IPS-NIHi7 (cell line): ENCODE data around the gene DSCAML1.

ENCODE experiments used
- DNase-seq: peaks from one replicate; pipeline ENCODE4 v3.0.0; 2012; ENCODE audit warnings: mixed read lengths; ENCODE audit errors: extremely low spot score

DSCAML1 gene, protein sequence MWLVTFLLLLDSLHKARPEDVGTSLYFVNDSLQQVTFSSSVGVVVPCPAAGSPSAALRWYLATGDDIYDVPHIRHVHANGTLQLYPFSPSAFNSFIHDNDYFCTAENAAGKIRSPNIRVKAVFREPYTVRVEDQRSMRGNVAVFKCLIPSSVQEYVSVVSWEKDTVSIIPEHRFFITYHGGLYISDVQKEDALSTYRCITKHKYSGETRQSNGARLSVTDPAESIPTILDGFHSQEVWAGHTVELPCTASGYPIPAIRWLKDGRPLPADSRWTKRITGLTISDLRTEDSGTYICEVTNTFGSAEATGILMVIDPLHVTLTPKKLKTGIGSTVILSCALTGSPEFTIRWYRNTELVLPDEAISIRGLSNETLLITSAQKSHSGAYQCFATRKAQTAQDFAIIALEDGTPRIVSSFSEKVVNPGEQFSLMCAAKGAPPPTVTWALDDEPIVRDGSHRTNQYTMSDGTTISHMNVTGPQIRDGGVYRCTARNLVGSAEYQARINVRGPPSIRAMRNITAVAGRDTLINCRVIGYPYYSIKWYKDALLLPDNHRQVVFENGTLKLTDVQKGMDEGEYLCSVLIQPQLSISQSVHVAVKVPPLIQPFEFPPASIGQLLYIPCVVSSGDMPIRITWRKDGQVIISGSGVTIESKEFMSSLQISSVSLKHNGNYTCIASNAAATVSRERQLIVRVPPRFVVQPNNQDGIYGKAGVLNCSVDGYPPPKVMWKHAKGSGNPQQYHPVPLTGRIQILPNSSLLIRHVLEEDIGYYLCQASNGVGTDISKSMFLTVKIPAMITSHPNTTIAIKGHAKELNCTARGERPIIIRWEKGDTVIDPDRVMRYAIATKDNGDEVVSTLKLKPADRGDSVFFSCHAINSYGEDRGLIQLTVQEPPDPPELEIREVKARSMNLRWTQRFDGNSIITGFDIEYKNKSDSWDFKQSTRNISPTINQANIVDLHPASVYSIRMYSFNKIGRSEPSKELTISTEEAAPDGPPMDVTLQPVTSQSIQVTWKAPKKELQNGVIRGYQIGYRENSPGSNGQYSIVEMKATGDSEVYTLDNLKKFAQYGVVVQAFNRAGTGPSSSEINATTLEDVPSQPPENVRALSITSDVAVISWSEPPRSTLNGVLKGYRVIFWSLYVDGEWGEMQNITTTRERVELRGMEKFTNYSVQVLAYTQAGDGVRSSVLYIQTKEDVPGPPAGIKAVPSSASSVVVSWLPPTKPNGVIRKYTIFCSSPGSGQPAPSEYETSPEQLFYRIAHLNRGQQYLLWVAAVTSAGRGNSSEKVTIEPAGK (N-terminal part only)

DNA sequence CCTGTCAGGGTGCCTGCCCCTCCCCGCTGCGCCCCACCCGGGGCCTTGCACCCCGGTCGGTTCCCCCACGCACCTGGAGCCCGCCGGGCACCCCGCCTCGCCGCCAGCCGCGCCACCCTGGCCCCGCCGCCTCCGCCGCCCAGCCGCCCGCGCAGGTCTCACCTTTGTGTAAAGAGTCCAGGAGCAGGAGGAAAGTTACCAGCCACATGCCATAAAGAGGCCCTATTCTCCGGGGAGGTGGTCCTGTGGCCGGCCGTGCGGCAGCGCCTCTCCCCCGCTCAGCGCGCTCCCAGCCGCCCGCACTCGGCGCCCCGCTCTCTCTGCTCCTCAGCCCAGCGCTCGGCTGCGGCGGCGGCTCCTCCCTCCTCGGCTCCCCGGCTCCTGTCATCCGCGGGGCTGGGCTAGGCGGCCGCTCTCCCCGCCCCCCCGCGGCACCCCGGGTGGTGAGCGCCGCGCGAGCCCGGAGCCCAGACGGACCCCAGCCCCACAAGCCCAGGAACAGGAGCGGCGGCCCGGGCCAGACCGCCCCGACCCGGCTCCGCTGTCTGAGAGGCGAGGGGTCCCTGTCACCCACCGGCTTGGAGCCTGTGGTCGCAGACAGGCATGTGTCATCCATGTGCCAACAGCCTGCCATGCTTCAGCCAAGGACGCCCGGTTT, at the start of gene DSCAML1:
DSCAML1 (minus strand) TSS at position 345 of the 658 bp plus-strand sequence; CDS start at position 208, 137 bp downstream.
- peak; percentile 71 for DNase-seq

DNA sequence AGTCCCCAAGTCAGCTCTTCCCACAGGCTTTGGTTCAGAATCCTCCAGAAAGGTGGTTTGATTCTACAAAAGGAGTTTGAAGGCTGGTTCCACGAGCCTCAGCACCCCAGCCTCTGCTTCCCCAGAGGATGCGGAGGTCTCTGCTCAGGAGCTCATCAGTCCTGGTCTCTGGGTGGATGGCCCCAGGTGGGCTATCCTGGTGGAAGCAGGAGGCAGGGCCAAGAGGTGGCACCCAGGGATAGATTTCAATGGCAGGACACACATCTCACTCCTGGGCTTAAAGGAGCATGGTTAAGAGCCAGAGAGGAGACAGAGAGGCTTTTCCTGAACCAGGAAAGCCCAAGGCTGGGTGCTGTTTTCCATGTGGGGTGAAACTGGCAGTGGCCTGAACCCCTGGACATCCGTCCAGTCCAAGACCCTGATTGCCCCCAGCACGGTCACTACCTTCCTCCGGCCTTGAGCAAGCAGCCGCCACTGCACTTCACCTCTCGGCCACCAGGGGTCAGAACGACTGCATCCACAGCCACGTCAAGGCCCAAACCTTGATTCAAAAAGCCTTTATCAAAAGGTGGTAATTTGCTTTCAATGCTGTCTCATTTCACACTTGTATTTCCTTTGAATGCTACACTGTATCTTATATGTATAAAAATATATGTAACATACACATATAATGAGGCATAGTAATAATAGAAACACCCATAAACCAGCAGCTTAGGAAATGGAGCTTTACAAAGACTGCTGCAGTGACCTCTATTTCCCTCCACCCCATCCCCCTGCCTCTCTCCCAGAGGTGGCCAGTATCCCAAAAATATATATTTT, 46.9 kb upstream of the DSCAML1 start:
- DNase-seq: peak; percentile 69

DNA sequence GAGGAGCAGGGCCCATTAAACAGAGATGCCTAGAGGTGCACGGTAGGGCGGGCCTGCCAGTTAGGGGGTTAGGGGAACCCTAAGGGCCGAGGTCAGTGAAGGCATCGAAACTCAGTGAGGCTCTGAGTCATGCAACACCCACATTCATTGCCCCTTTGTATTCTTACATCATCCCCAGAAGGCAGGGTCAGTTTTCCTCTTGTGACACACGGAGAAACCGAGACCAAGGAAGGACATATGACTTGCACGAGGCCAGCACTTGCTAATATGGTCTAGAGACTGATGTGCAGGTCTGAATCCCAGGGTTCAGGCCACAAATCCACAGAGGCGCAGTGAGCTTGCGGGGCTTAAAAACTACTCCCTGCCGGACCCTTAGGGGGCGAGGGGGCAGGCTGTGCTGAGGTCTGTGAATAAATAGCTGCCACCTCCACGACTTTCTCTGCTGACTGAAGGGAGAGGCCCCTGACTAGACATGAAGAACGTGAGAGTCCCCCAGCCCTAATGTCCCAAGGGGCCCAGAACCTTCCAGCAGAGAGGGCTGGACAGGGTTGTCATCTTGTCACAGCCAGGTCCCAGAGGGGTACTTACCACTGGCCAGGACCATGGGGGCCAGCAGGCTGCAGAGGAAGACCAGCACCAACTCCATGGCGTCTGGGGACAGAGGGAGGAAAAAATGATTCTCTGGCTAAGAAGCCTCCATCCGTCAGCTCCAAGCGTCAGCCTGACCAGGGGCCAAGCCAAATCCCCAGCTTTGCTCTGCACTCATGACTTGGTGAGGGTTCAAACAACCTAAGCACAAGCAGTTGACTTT, 45.3 kb upstream of the DSCAML1 start:
- no peak for DNase-seq

DNA sequence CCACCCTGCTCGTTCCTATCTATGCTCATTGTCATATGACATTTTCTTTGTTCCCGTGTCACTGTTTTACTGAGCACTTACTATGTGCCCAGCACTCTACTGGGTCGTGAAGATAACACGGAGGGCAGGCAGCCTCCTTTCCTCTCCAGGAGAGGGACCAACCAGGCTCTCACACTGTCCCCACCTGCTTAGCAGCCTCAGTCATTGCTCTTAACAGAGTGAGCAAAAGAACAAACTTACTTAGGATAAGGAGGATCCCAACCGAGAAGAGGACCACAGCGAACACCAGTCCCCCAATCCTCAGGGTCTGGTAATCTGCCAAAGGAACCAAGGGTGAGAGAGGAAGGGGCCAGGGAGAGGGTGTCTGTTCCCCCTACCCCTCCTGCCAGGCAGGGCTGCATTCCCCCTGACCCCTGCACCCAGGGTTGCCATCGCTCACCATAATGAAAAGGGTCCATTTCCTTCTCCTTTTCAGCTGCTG, 44.6 kb upstream of the DSCAML1 start:
- DNase-seq: no peak

DNA sequence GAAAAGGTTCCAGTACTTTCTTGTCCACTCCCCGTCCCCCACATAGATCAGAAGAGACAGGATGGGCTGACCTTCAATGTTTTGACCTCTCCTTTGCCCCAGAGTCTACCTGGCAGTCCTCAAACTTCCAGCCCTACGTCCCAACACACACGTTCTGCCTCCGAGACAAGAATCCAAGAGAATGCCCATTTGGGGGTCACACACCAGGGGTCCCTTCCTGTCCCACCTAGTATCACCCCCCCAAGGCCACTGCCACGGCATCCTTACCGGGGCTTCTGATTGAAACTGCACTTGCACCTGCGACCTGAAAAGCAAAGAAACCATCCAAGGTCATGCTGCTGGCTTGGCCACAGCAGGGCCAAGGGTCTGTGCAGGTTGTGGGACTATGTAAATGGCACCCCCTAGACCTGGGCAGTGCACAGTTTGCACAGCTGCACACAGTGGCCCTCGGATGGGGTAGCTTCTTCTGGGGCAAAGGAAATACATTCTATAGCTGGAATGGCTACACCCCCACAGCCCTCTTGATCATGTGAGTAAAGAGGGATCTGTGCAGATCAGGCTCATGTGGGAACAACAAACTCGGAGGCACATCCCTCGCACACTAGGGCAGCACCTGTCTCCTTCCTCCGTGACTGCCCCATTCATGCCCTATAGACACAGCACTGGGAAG, 44.0 kb upstream of the DSCAML1 start:
- no peak for DNase-seq

DNA sequence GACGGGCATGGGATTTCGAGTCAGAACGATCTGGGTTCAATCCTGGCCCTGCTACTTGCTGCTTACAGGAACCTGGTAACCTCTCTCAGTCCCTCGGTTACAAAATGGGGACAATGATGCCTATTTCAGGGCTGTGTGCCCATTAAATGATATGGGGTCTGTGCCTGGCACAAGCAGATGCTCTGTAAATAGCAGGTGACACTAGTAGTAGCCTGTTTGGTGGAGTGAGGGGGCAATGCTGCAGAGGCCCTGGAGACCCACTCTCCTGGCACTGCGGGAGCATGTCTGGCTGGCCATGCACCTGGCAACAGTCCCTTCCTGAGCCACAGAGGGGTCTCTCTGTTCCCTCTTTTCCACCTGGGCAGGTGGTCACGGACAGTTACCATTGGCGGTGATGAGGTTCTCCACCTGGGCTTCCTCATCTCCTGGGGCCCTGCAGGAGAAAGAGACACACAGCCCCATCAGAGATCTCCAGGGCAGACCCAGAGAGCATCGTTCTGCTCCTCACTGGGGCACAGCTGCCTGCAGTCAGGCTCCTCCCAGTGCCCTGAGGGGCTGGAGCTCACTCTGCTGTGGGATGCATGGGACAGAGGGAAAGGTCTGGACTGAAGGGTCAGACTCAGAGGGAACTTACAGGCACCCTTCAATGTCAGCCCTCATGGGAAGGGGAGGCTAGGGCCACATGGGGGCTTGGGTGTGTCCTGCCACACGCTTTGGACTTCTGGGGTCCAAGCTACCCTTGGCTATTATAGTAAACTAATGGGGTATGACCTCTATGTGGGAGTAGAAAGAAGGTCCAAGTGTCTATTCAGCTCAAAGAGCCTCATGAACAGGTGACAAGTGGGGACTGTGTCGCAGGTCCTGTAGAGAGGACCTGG, 43.2 kb upstream of the DSCAML1 start:
- no peak for DNase-seq

DNA sequence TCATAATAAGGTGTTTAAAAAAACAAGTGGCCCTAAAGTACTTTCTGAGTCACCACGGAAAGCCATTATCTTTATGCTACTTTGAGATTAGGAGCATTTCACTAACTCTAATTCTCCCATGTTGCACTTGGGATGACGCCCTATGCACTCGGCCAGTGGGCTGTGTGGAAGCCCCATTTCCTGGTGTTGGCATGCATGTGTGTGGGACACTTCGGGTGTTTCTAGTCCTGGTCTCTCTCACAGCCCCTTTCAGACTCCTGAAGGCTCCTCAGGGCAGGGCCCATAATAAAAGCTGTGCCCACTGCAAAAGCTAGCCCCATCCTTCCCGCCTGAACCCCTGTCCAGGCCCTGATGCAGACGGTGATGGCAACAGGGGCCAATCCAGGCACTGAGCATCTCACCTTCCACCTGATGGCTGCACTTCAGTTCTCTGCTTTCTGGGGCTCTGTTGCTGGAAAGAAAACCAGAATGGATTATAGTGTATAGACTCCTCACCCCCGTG, 42.4 kb upstream of the DSCAML1 start:
- no peak for DNase-seq

DNA sequence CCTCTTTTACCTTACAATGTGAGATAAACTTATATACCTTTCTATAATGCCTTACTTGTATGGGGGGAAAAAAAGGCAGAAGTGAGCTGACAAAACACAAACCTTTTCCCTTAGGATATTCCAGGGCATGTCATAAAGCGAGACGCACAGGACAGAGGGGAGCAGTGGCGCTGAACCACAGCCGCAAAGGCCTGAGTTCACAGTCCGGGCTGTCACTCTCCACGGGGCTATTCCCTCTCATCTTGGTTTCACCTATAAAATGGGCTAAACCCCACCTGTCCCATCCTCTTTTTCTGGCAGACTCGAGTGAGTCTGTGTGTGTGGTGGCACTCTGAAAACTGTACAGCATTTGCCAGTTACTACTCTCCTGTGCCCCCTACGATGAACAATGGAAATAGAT, 41.9 kb upstream of the DSCAML1 start:
- no peak for DNase-seq

DNA sequence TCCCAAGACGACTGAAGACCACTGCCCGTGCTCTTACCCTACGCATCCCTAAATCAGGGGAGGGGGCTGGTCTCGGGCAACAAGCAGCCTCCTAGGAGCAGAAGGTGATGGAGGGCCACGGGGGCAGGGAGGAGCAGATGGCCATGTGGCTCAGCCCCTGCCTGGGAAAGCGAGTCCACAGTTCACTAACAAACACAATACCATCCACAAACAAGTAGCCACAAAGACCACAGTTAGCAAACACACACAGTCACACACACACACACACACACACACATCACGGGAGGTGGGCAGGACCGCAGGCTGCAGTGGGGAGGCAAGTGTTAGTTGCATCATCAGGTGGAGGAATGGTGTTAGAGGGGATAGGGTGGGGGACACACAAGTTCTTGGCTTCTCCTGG, 40.8 kb upstream of the DSCAML1 start:
- DNase-seq: no peak

DNA sequence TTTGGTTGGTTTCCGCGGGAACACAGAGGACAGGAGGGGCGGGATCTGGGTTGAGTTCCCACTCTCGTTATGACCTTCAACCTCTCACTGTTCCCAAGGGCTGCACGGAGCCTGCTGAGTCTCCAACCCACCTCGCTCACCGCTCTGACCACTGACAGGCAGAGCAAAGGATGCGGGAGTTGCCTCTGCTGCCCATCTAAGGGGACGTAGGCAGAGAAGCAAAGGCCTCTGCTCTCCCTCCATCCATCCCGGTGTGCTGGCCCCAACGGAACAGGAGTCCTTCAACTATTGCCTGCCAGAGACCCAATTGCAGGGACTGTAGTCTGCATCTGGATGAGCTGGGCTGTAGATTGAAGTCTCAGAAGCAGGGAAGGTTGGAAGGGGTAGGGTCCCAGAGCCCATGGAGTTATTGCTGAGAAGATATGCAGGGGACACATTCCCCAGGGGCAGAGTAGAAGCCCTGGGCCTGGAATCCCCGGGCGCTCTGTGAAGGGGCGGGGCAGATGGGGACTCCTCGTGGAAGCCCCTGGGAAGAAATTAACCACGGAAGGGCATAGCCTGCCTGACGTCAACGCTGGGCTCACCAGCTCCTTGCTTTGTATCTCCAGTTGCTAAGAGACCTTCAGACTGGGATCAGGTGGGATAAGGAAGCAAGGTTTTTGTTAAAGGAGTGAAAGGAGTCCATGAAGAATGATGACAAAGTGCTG, 40.2 kb upstream of the DSCAML1 start:
- no peak for DNase-seq

DNA sequence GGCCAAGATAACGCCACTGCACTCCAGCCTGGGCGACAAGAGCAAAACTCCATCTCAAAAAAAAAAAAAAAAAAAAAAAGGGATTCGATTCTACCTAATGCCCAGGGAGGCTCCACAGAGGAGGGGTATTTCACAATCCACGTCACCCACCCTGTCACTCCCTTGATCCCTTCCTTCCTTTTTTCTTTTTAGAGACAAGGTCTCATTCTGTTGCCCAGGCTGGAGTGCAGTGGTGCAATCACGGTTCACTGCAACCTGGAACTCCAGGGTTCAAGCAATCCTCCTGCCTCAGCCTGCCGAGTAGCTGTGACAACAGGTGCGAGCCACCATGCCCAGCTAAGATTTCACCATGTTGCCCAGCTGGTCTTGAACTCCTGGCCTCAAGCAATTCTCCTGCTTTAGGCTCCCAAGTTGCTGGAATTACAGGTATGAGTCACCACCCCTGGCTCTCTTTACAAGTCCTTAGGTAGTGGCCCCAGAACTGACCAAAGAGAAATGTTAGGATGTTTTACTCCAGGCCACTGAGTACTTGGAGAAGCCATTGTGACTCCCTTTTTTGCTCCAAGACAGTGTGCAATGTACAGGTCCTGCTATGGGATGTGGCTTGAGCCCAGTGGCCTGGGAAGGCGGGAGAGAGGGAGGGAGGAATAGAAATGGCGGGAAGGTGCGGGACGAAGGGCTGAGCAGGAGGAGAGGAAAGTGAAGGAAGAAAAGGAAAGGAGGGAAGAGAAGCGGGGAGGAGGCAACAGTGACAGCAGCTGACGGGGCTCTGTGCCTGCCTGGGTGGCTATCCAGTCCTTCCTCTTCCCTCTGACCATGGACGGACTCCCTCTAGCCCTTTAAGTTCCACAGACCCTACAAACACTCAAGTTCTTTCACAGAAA, 39.3 kb upstream of the DSCAML1 start:
- no peak for DNase-seq

DNA sequence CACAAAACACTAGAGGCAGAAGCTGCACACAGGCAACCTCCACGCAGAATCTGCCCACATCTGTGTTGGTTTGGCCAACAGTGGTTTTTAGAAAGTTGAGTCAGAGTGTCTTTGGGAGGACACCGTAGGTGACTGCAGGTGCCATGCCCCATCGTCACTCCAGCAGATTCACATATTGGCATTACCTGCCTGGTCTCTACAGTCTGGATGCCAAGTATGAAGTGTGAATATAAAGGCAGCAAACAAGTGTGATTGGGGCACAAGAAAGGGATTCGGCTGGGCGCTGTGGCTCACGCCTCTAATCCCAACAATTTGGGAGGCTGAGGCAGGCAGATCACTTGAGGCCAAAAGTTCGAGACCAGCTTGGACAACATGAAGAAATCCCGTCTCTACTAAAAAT, 38.6 kb upstream of the DSCAML1 start:
- no peak for DNase-seq

DNA sequence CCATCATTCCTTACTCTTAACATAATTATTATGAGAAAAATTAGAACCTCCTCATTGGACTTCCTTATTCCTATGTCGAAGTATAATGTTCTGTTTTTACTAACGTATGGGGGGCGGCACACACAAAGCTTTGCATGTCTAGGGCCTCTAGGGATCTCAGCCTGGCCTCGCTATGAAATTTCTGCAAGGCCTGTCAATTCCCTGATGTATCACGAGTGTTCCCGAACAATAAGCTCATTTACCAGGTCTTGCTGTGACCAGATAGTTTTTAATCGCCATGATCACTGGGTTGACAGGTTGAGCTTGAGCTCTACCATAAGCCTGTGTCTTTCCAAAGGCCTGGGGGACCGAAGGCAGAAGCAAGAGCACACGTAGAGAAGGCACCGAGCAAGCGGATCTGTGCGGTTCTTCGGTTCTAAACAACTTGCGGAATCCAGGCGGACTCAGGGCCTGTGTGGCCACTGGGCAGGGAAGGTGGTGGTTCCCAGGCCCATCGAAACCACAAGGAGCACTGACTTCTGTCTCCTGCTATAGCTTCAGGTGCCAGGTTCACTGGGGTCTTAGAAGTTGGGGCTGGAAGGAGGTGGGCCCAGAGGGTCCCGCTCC, 37.9 kb upstream of the DSCAML1 start:
- no peak for DNase-seq

DNA sequence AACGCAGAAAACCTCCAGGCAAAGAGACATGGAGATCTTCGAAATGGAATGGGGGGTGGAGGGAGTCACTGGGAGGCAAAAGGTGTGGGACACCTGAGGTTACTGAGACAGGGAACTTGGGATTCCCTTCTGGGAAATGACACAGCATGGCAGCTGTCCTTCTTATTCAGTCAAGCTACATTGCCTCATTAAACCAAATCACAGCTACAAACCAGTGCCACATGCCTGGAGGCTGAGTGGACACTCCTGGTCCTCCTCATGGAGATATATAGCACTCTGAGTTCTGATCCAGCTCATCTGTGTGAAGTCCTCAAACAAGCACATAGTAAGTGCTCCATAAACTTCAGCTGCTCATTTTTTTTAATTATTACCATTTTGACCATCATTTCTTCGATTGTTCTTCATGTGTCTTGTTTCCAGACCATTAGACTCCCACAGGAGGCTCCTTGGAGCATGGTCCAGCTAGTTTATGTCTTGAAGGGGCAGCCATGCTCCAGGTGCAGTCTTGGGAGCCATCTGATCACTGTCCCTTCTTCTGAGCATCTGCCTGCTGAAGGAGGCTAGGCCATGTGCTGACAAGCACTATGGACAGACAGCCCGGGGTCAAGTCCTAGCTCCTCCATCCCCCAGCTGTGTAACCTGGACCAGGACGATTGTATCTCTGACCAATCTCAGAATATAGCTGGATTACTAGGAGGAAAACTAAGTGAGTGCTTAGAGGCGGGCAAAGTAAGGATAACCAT, 37.2 kb upstream of the DSCAML1 start:
- DNase-seq: no peak

DNA sequence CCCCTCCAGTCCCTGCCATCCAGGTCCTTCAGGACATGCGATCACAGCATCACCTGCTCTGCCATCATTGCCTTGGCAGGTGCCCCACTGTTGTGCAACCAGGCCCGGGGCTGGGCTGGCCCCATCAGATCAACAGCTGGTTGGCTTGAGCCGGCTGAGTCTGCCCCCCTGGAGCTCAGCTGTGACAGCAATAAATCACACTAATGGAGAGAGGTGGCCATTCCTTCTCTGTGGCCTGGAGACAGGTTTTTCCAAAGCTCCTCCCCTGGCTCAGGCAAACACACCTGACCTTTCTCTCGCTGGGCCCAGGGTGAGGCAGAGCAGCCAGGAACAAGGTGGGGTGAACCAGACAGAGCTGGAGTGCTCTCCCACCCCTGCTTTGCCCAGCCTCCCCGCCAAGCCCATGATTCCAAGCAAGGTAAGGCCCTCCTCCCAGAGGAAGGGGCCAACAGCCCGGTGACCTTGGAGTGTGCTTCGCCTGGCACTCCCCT, 36.4 kb upstream of the DSCAML1 start:
- DNase-seq: no peak
